Adrenal gland (tissue), 5 donors: Measurements from ENCODE around the gene PRX.

ENCODE experiments used
- POLR2A ChIP-seq, 2 donors: fragments of 450-650 bp; IDR thresholded peaks; one replicate each; pipeline ENCODE4 v1.6.1; 2017; ENCODE audit warnings: antibody characterized with exemption in 2 of 2, mild to moderate bottlenecking in 2 of 2, moderate library complexity in 1 of 2
- TF ChIP-seq, protein P1 (sequence below), 6 experiments: fragments of 450-650 bp in 4 of 6; fragments of 200-600 bp in 2 of 6; sonication (generic) in 1 of 6; IDR thresholded peaks; 1 replicate in 5 of 6; 2 replicates in 1 of 6; pipeline versions ENCODE4 v1.5.1 to v1.8.0; 2016 to 2021; ENCODE audit warnings: antibody characterized with exemption in 6 of 6, mild to moderate bottlenecking in 2 of 6, moderate library complexity in 1 of 6
- donor health status: DM: no; HTN: no; CAD: no.

DNA sequence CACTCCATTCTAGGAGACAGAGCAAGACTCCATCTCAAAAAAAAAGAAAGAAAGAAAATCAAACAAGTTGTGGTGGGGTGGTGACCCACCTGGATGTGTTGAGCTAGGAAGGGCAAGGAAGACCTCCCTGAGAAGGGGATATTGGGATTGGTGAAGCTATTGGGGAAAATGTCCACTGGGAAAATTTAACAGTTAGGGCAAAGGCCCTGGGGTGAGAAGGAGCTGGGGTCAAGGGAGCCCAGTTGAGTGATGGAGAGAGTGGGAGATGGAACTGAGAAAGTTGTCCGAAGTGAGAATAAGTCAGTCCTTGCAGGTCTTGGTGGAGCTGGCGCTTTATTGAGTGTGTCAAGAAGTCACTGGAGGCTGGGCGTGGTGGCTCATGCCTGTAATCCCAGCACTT lies 25.1 kb upstream of the PRX start:
- TF ChIP-seq, protein P1, sequence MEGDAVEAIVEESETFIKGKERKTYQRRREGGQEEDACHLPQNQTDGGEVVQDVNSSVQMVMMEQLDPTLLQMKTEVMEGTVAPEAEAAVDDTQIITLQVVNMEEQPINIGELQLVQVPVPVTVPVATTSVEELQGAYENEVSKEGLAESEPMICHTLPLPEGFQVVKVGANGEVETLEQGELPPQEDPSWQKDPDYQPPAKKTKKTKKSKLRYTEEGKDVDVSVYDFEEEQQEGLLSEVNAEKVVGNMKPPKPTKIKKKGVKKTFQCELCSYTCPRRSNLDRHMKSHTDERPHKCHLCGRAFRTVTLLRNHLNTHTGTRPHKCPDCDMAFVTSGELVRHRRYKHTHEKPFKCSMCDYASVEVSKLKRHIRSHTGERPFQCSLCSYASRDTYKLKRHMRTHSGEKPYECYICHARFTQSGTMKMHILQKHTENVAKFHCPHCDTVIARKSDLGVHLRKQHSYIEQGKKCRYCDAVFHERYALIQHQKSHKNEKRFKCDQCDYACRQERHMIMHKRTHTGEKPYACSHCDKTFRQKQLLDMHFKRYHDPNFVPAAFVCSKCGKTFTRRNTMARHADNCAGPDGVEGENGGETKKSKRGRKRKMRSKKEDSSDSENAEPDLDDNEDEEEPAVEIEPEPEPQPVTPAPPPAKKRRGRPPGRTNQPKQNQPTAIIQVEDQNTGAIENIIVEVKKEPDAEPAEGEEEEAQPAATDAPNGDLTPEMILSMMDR (IDR thresholded peaks at IDR 0.05), result no peak
- TF ChIP-seq POLR2A (IDR thresholded peaks at IDR 0.05), result no peak
